GM13977 (cell line): Measurements from ENCODE around the gene NETO2.

Experiments
- DNase-seq: peaks from one replicate; pipeline ENCODE4 v3.0.0; 2012; ENCODE audit warnings: low spot score
- in situ Hi-C: fragments of 300-500 bp; cut with MboI; formaldehyde crosslinking; loops from one replicate; pipeline ENCODE4 v1.12.0; 2022; ENCODE audit warnings: low sequenced_read_pairs, low pct_unique_long_range_greater_than_20kb, mixed read lengths, inconsistent platforms; ENCODE audit not compliant: unreplicated experiment
- TF ChIP-seq, protein P1 (sequence below): IDR thresholded peaks from 2 replicates; pipeline ENCODE4 v1.5.1; 2012; ENCODE audit warnings: mild to moderate bottlenecking, control low read depth; ENCODE audit not compliant: insufficient read depth; ENCODE audit errors: extremely low read depth, missing control alignments

Gene NETO2

DNA sequence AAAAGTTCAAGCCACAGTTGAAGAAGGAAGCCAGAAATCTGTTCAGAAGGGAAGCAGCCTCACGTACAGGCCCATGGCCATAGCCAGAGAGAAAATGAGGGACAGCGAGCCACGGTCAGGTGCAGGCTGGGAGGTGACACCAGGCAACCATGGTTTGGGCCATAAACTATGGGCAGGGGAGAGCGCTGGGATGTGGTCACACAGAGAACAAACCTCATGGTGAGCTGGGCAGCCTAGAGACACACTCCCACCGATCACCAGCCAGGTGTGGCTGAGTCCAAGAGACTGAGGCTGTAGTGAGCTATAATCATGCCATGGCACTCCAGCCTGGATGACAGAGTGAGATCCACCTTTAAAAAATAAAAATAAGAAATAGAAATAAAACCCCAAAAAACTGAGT is 76.5 kb downstream of the NETO2 start:
- no peak for DNase-seq
- in situ Hi-C loops, result no loop called here
- TF ChIP-seq, protein P1, sequence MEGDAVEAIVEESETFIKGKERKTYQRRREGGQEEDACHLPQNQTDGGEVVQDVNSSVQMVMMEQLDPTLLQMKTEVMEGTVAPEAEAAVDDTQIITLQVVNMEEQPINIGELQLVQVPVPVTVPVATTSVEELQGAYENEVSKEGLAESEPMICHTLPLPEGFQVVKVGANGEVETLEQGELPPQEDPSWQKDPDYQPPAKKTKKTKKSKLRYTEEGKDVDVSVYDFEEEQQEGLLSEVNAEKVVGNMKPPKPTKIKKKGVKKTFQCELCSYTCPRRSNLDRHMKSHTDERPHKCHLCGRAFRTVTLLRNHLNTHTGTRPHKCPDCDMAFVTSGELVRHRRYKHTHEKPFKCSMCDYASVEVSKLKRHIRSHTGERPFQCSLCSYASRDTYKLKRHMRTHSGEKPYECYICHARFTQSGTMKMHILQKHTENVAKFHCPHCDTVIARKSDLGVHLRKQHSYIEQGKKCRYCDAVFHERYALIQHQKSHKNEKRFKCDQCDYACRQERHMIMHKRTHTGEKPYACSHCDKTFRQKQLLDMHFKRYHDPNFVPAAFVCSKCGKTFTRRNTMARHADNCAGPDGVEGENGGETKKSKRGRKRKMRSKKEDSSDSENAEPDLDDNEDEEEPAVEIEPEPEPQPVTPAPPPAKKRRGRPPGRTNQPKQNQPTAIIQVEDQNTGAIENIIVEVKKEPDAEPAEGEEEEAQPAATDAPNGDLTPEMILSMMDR, result no peak

DNA sequence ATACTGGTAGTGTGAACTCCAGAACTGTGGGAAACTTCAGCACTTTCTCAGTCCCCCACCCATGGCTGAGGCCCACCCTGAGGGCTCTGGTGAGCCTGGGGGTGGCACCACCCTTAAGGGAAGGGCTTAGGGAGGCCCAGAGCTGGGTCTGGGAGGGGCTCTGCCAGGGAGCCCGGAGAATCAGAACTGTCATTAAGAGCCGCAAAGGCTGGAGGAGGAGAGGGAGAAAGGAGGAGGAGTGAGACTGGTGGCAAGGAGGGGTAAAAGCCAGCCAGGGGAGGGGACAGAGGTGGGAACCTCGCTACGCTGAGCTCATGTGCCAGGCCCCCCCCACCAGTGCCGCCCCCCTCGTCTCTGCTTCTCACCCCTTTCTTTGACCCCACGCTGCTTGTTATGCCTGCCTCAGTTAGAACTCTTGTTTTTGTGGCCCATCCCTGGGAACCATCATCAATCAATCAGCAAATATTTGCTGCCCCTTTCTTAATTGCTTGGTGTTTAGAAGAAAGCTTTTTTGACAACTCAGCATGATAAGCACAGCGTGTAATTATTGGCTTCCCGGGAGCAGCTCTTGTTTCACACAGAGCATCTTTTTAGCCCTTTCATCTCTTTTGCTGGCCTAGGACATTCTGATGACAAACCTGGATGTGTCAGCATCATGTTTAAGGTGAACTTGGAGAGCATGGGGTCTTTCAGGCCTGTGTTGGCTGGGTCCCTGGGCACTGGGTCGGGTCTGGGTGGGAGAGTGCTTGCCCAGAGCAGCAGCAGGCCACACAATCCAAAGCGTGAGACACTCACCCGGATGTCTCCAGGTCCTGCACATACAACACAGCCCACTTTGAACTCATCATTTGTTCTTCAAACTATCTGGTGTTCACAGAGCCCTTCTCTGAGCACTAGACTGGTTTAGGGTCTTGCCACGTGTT is 77.7 kb downstream of the NETO2 start:
- TF ChIP-seq, protein P1, result no peak
- DNase-seq, result no peak
- in situ Hi-C loops, result no loop called here

DNA sequence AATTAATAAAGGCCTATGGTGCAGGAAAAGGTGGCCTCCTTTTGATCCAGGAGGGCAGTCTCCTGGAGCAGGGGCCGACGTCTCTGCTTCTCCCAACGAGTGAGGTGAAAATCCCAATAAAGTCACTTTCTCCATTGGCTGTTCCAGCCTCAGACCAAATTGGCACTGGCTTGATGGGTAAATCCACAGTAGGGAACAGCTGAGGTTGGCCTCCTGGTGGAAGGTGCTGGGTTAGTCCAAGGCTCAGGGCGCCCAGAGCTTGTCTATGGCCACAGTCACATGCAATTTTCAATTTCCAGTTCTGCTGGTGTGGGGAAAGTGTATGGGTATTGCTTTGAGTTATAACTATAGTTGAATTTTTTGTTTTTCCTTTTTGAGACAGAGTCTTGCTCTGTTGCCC is 79.0 kb downstream of the NETO2 start:
- TF ChIP-seq, protein P1, result no peak
- DNase-seq, result no peak
- in situ Hi-C loops, result no loop called here

DNA sequence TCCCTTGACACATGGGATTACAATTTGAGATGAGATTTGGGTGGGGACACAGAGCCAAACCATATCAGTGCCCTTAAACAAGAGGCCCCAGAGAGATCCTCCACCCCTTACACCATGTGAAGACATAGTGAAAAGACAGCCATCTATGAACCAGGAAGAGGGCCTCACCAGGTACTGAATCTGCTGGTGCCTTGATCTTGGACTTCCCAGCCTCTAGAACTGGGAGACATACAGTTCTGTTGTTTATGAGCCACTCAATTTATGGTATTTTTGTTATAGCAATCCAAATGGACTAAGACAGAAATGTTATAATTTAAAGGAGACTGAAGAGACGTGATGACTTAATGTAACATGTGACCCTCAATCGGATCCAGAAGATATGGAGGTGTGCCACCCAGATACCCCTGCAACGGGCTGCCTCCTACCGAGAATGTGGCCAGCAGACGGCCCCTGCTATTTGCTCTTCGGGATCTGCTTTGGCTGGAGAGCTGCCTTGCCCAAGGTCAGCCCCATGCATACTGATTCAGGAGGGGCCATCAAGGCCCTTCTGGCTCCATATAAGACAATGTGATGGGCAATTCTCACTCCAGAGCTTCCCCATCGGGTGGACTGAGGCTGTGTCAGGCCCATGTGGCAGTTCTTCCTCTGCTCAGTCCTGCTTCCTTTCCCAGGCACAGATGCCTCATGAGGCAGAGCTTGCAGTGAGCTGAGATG is 80.6 kb downstream of the NETO2 start:
- no peak for DNase-seq
- in situ Hi-C loops, result no loop called here
- TF ChIP-seq, protein P1, result no peak

DNA sequence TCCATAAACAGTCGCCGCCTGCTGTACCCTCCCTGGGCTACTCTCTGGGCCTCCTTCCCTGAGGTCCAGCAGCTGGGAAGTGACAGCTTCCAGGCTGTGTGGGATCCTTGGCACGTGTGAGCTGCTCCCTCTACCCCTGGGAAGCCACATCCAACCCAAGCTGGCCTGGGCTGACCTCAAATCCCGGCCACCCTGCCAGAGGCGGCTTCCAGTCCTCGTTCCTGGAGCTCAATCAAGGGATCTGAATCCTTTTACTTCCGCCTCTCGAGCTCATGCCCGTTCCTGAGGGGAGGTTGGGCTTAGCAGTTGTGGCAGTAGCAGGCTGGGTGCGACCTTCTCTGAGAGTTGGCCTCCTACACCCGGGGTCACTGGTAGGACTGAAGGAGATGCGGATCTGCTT is 82.5 kb downstream of the NETO2 start:
- in situ Hi-C loops, result no loop called here
- no peak for DNase-seq
- TF ChIP-seq, protein P1, result no peak

DNA sequence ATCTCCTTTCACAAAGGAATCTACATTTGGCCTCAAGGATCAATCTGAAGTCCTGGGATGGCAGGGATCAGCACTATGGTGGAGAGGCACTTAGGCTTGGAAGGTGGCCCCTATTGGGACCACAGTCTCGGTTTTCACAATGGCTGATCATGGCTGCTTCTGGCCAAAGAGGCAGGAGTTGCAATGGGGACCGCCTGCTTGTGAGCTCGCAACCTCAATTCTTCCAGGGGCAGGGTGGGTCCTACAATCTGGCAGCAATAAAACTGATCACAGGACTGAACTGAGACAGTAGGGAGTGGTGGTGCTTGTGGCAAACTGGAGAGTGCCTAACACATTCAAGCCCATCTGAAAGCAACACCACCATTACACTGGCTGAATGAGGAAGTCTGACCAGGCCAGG is 83.1 kb downstream of the NETO2 start:
- in situ Hi-C loops, result no loop called here
- TF ChIP-seq, protein P1, result no peak
- DNase-seq, result no peak
